ENCODE results near the gene RPN1.

GRCh38 chr3:128624526-128625138, 26.0 kb downstream of the RPN1 start:
- TF ChIP-seq CTCF (conservative IDR thresholded peaks at IDR 0.05; ENCODE audit: low read length) (no peak), EZH2phosphoT487 (IDR thresholded peaks at IDR 0.05; ENCODE audit: borderline replicate concordance, low read depth, low read length) (no peak)
